ENCODE data around the gene RNF187. TPM values are rescaled to one million over a fixed set of nuclear protein-coding genes. Genes with fewer than 3 reads are reported as not detected.

The RNF187 gene
- total and polyA plus RNA-seq, 2 of the 13 experiments (the other 11 are each of a cell fraction or from before 2014, with no cell fraction given) = 41.3 to 59.4 TPM

DNA sequence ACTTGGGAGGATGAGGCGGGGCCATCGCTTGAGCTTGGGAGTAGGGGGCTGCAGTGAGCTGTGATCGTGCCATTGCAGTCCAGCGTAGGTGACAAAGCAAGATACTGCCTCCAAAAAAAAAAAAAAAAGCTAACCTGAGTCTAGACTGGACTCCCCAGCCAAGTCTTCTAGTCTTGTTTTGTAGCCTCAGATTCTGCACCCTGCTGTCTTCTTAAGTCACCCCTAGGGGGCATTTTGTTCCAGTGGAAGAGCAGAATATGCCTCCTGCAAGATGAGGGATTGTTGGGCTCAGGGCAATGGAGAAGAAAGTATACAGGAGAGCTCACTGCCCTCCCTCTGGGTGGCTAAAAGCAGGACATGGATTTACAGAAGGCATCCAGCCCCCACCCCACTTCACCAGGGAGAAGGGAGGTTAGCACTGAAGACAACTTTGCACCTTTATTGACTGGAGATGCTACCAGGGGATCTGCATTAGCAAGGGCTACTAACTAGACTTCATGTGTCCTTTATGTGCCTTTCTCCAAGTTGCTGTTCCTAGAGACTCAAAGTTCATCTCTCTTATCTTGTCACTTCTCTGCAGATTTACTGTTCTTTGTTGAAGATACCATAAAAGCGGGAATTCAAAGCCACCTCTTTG lies 15.3 kb upstream of the RNF187 start:
- intact Hi-C loops (cut with micrococcal nuclease; ENCODE audit: unreplicated experiment) (no loop called here), in situ Hi-C loops (cut with HindIII; ENCODE audit: extremely low pct_ligation_motif_present, low pct_unique_long_range_greater_than_20kb) (no loop called here)
- Histone ChIP-seq H3K36me3 (replicated peaks in 1 of 2; ENCODE audit: control insufficient read depth in 1 of 2, insufficient read depth in 2 of 2, low read length in 2 of 2) (no peaks in the 10 kb centered on the region), H3K4me3 (replicated peaks in 1 of 3; ENCODE audit: insufficient read depth in 1 of 3, low read depth in 2 of 3, low read length in 3 of 3) (no peak overlapping the region), H3K27ac (ENCODE audit: extremely low read length, insufficient read depth, low read length) (no peak overlapping the region), H3K27me3 (ENCODE audit: control insufficient read depth in 1 of 2, insufficient read depth in 2 of 2, low read length in 2 of 2) (peaks cover 1 to 12% of the 10 kb centered on the region in 2 experiments; a peak in 2 of 5 replicates), H3K9me3 (ENCODE audit: low read length) (no peaks in the 10 kb centered on the region), H3K4me1 (ENCODE audit: insufficient read depth, low read length) (peaks cover 15% of the 10 kb centered on the region; the same call in 1 of the 2 replicates), H2AFZ (ENCODE audit: low read length) (no peak overlapping the region), H3K4me2 (ENCODE audit: low read depth, low read length) (no peak overlapping the region), H3K9ac (ENCODE audit: insufficient read depth, low read depth, low read length) (no peak overlapping the region), H4K20me1 (ENCODE audit: insufficient read depth, low read length) (no peaks in the 10 kb centered on the region), H3K79me2 (ENCODE audit: insufficient read depth, low read length) (no peaks in the 10 kb centered on the region)
- 66% methylated on average over 5 of the region's 5 CpGs for WGBS (ENCODE audit: low lambda C conversion rate)
- ATAC-seq = peak; percentile 85
- ChIA-PET POLR2A (interaction anchor here (0.7 kb wide), 1 partner anchor 17 kb away, joined by 4 read pairs; no protein-coding TSS in a partner anchor), CTCF (ENCODE audit: low intra/inter-chr PET ratio, low total read pairs) (interaction anchor here (1.0 to 2.3 kb wide), 2 partner anchors 29 to 44 kb away, joined by 4 to 13 read pairs; no protein-coding TSS in a partner anchor)
- no TSS peak for BruUV-seq (replicated peaks)
- peak; percentile 47 for FAIRE-seq
- TF ChIP-seq, protein P1, sequence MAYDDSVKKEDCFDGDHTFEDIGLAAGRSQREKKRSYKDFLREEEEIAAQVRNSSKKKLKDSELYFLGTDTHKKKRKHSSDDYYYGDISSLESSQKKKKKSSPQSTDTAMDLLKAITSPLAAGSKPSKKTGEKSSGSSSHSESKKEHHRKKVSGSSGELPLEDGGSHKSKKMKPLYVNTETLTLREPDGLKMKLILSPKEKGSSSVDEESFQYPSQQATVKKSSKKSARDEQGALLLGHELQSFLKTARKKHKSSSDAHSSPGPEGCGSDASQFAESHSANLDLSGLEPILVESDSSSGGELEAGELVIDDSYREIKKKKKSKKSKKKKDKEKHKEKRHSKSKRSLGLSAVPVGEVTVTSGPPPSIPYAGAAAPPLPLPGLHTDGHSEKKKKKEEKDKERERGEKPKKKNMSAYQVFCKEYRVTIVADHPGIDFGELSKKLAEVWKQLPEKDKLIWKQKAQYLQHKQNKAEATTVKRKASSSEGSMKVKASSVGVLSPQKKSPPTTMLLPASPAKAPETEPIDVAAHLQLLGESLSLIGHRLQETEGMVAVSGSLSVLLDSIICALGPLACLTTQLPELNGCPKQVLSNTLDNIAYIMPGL (CRISPR knock-in tag; IDR thresholded peaks at IDR 0.05; ENCODE audit: borderline replicate concordance in 1 of 2, low read depth in 1 of 2) = 0 out of 4 replicates have a peak, but pooled peaks of 1 of the 2 experiments have one; percentile 22
- peak; percentile 65 for TF ChIP-seq STAG1 (CRISPR knock-in tag; IDR thresholded peaks at IDR 0.05)
- TF ChIP-seq SMC3 (IDR thresholded peaks at IDR 0.05; ENCODE audit: low read length) = peak; percentile 59
- TF ChIP-seq, protein P2, sequence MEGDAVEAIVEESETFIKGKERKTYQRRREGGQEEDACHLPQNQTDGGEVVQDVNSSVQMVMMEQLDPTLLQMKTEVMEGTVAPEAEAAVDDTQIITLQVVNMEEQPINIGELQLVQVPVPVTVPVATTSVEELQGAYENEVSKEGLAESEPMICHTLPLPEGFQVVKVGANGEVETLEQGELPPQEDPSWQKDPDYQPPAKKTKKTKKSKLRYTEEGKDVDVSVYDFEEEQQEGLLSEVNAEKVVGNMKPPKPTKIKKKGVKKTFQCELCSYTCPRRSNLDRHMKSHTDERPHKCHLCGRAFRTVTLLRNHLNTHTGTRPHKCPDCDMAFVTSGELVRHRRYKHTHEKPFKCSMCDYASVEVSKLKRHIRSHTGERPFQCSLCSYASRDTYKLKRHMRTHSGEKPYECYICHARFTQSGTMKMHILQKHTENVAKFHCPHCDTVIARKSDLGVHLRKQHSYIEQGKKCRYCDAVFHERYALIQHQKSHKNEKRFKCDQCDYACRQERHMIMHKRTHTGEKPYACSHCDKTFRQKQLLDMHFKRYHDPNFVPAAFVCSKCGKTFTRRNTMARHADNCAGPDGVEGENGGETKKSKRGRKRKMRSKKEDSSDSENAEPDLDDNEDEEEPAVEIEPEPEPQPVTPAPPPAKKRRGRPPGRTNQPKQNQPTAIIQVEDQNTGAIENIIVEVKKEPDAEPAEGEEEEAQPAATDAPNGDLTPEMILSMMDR (CRISPR knock-in tag; IDR thresholded peaks at IDR 0.05) = peak; percentile 64
- no peak for TF ChIP-seq RARG (CRISPR knock-in tag; IDR thresholded peaks at IDR 0.05; ENCODE audit: low read depth)
- peak; percentile 45 for DNase-seq (ENCODE audit: low spot score)
